Mesendoderm (in vitro differentiated cells): ENCODE data around the gene FYB2.

Source experiments
- DNase-seq: peaks from one replicate; pipeline ENCODE4 v3.0.0; 2013
- H2AK5ac ChIP-seq: 2 replicates; pipeline ENCODE4 v1.6.1; 2013; ENCODE audit warnings: low read length, inconsistent platforms
- H2BK120ac ChIP-seq: 2 replicates; pipeline ENCODE4 v1.6.1; 2013; ENCODE audit warnings: low read depth, mild to moderate bottlenecking, low read length, moderate library complexity, mixed read lengths
- H2BK15ac ChIP-seq: replicated peaks from 2 replicates; pipeline ENCODE4 v1.6.1; 2013; ENCODE audit warnings: low read depth, mild to moderate bottlenecking, moderate library complexity
- H2BK5ac ChIP-seq: 2 replicates; pipeline ENCODE4 v1.6.1; 2013; ENCODE audit warnings: low read length, inconsistent platforms
- H3K18ac ChIP-seq: 2 replicates; pipeline ENCODE4 v1.6.1; 2013; ENCODE audit warnings: mild to moderate bottlenecking, low read length, mixed read lengths
- H3K23ac ChIP-seq: one replicate; pipeline ENCODE4 v1.6.1; 2013; ENCODE audit warnings: low read length
- H3K27ac ChIP-seq: 2 replicates; pipeline ENCODE4 v1.5.1; 2013; ENCODE audit warnings: low read depth, mild to moderate bottlenecking, inconsistent platforms, low read length, moderate library complexity
- H3K27me3 ChIP-seq: 2 replicates; pipeline ENCODE4 v1.6.1; 2013; ENCODE audit warnings: low read length, control low read depth, mild to moderate bottlenecking, inconsistent platforms; ENCODE audit not compliant: insufficient read depth, poor library complexity
- H3K36me3 ChIP-seq: 2 replicates; pipeline ENCODE4 v1.6.1; 2013; ENCODE audit warnings: low read length, inconsistent platforms; ENCODE audit not compliant: control insufficient read depth, insufficient read depth
- H3K4ac ChIP-seq: one replicate; pipeline ENCODE4 v1.6.1; 2013; ENCODE audit warnings: low read depth, mild to moderate bottlenecking, low read length, moderate library complexity
- H3K4me1 ChIP-seq: 2 replicates; pipeline ENCODE4 v1.6.1; 2013; ENCODE audit warnings: low read depth, low read length, inconsistent platforms; ENCODE audit not compliant: control insufficient read depth
- H3K4me2 ChIP-seq: 2 replicates; pipeline ENCODE4 v1.6.1; 2013; ENCODE audit warnings: low read length
- H3K4me3 ChIP-seq: 2 replicates; pipeline ENCODE4 v1.5.1; 2013; ENCODE audit warnings: mild to moderate bottlenecking, low read length
- H3K56ac ChIP-seq: one replicate; pipeline ENCODE4 v1.6.1; 2013; ENCODE audit warnings: low read length
- H3K79me1 ChIP-seq: 2 replicates; pipeline ENCODE4 v1.6.1; 2013; ENCODE audit warnings: low read length, inconsistent platforms
- H3K79me2 ChIP-seq: 2 replicates; pipeline ENCODE4 v1.6.1; 2013; ENCODE audit warnings: mild to moderate bottlenecking, low read length; ENCODE audit not compliant: control insufficient read depth, insufficient read depth
- H3K9ac ChIP-seq: 2 replicates; pipeline ENCODE4 v1.6.1; 2013; ENCODE audit warnings: low read length, inconsistent platforms
- H4K5ac ChIP-seq: one replicate; pipeline ENCODE4 v1.6.1; 2013; ENCODE audit warnings: low read length
- H4K8ac ChIP-seq: one replicate; pipeline ENCODE4 v1.6.1; 2013; ENCODE audit warnings: low read depth, mild to moderate bottlenecking, control low read depth, low read length, moderate library complexity
- WGBS: extraction: QIAGEN DNeasy Blood & Tissue Kit; methylation state at CpG from one replicate; pipeline ENCODE4 v1.1.7; 2013; ENCODE audit warnings: low lambda C conversion rate, missing lambda C conversion rate; ENCODE audit not compliant: insufficient coverage; ENCODE audit errors: extremely low coverage; 5-methylcytosine and 5-hydroxymethylcytosine counted together

The FYB2 gene

DNA sequence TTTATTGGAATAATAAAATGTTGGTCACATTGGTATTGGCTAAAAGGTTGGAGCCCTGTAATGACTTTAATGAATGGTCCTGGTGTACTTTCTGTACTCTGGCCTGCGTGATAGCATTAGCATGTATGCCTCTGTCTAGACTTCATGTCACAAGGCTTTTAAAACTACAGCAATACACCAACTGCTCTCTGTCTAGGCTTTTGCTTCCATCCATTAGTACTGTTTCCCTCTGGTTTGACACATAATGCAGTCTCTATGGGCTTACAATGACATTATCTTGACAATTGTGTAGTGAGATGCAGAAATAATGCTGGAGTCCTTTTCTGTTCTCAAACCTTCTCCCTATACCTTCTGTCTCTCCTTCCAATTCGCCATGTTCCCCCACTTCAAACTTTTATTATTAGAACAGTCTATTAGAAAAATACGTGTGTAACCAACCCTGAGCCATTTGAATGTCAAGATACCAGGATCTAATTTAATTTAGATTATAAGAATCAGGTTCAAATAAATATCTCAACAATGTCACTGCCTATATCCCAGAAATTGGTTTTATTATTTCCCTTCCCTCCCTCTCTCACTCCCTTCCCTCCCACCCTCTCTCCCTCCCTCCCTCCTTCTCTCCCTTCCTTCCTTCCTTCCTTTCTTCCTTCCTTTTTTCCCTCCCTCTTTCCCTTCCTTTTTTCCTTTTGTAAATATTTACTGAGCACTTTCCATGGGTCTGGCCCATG, 44.2 kb upstream of the FYB2 start:
- H3K9ac ChIP-seq = no peak overlapping the region
- H3K56ac ChIP-seq = no peak overlapping the region
- H2BK5ac ChIP-seq = no peak overlapping the region
- H3K4me2 ChIP-seq = no peak overlapping the region
- H4K8ac ChIP-seq = no peak overlapping the region
- no peaks in the 10 kb centered on the region for H3K79me1 ChIP-seq
- H3K23ac ChIP-seq = no peak overlapping the region
- no peak overlapping the region for H3K4me3 ChIP-seq
- H2BK120ac ChIP-seq = no peak overlapping the region
- H3K27me3 ChIP-seq = no peaks in the 10 kb centered on the region
- H3K79me2 ChIP-seq = no peaks in the 10 kb centered on the region
- no peaks in the 10 kb centered on the region for H3K36me3 ChIP-seq
- no peak for DNase-seq
- no peak overlapping the region for H3K27ac ChIP-seq
- WGBS = no CpG with 5 or more reads among the region's 3 CpGs
- H4K5ac ChIP-seq = no peak overlapping the region
- H2BK15ac ChIP-seq = no peak overlapping the region
- no peak overlapping the region for H3K18ac ChIP-seq
- H2AK5ac ChIP-seq = no peak overlapping the region
- no peaks in the 10 kb centered on the region for H3K4me1 ChIP-seq
- H3K4ac ChIP-seq = no peak overlapping the region

DNA sequence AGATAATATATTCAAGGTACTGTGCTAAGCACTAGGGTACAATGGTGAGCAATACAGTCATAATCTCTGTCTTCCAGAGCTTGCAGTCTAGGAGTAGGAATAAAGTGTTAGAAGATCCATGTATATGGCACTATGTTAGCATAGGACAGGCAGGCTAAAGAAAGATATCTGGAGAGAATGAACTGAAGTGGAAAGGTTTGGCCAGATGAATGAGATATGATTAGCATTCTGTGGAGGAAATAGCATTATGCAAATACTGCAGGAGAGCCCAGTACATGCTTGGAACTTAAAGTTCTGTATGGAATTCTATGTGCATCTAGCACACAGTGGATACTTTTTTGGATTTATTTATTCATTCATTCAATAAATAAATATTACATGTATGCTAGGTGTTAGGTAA, 40.1 kb upstream of the FYB2 start:
- Histone ChIP-seq H3K79me2 (no peaks in the 10 kb centered on the region), H3K79me1 (no peaks in the 10 kb centered on the region)

DNA sequence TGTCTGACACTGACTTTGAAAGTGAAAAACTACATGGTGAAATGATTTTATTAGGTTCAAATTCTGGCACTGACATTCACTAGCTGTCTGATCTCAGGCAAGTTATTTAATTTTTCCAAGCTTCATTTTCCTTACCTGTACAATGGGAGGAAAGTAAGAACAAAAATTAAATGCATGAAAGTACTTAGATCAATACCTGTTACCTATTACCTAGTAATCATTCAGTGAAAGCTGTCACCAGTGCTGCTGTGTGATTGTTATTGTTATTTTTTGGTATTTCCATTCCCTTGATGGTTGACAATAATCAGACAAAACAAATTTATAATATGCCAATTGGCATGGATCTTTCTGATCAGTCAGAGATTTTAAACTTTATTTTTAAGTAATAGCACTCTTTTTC, 37.0 kb upstream of the FYB2 start:
- DNase-seq = no peak
- H3K4me1 ChIP-seq = no peaks in the 10 kb centered on the region
- H3K4ac ChIP-seq = no peak overlapping the region
- no peaks in the 10 kb centered on the region for H3K27me3 ChIP-seq
- no peaks in the 10 kb centered on the region for H3K36me3 ChIP-seq
- no peak overlapping the region for H2BK15ac ChIP-seq
- no peak overlapping the region for H3K27ac ChIP-seq
- no peak overlapping the region for H3K4me2 ChIP-seq
- H3K79me2 ChIP-seq = no peaks in the 10 kb centered on the region
- H2BK120ac ChIP-seq = no peak overlapping the region
- no peak overlapping the region for H2BK5ac ChIP-seq
- H3K9ac ChIP-seq = no peak overlapping the region
- H3K79me1 ChIP-seq = no peaks in the 10 kb centered on the region
- H3K23ac ChIP-seq = no peak overlapping the region
- no peak overlapping the region for H4K5ac ChIP-seq
- H4K8ac ChIP-seq = no peak overlapping the region
- H3K18ac ChIP-seq = no peak overlapping the region
- H2AK5ac ChIP-seq = no peak overlapping the region
- H3K56ac ChIP-seq = no peak overlapping the region
- no peak overlapping the region for H3K4me3 ChIP-seq

More for the DNA sequence above, 40.1 kb upstream of the FYB2 start:
- Histone ChIP-seq H4K8ac (no peak overlapping the region), H3K27ac (no peak overlapping the region), H3K4me1 (no peaks in the 10 kb centered on the region), H3K23ac (no peak overlapping the region), H3K56ac (no peak overlapping the region), H2BK15ac (no peak overlapping the region), H3K36me3 (no peaks in the 10 kb centered on the region), H4K5ac (no peak overlapping the region), H3K9ac (no peak overlapping the region), H3K4me2 (no peak overlapping the region), H3K4ac (no peak overlapping the region), H3K4me3 (no peak overlapping the region), H2AK5ac (no peak overlapping the region), H3K18ac (no peak overlapping the region), H3K27me3 (no peaks in the 10 kb centered on the region), H2BK5ac (no peak overlapping the region), H2BK120ac (no peak overlapping the region)
- no peak for DNase-seq

DNA sequence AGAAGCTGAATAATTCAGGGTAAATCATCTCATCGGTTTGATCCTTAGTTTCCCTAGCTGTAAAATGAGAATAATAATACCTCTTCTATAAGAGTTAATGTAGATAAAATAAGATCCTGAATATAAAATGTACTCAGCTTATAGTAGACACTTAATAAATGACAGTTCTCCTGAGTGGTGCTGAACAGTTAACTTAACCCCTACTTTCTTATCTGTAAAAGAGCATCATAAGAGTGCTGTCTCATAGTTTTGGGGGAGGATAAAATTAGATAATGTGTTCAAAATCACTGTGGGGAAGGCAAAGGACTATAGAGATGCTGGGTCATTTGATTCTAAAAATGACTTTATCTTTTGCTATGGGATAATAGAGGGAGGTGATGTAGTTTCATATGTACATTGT, 36.0 kb upstream of the FYB2 start:
- H3K4ac ChIP-seq = no peak overlapping the region
- no peaks in the 10 kb centered on the region for H3K79me2 ChIP-seq
- no peak overlapping the region for H3K9ac ChIP-seq
- no peak overlapping the region for H2AK5ac ChIP-seq
- no peak overlapping the region for H3K23ac ChIP-seq
- H3K27ac ChIP-seq = no peak overlapping the region
- H2BK5ac ChIP-seq = no peak overlapping the region
- no peaks in the 10 kb centered on the region for H3K4me1 ChIP-seq
- no peak overlapping the region for H4K5ac ChIP-seq
- no peaks in the 10 kb centered on the region for H3K27me3 ChIP-seq
- no peak overlapping the region for H3K4me3 ChIP-seq
- no peak for DNase-seq
- no peak overlapping the region for H3K18ac ChIP-seq
- H2BK15ac ChIP-seq = no peak overlapping the region
- no peaks in the 10 kb centered on the region for H3K36me3 ChIP-seq
- no peak overlapping the region for H3K56ac ChIP-seq
- no peak overlapping the region for H4K8ac ChIP-seq
- no peaks in the 10 kb centered on the region for H3K79me1 ChIP-seq
- H3K4me2 ChIP-seq = no peak overlapping the region
- H2BK120ac ChIP-seq = no peak overlapping the region
- no CpG with 5 or more reads among the region's 1 CpG for WGBS

DNA sequence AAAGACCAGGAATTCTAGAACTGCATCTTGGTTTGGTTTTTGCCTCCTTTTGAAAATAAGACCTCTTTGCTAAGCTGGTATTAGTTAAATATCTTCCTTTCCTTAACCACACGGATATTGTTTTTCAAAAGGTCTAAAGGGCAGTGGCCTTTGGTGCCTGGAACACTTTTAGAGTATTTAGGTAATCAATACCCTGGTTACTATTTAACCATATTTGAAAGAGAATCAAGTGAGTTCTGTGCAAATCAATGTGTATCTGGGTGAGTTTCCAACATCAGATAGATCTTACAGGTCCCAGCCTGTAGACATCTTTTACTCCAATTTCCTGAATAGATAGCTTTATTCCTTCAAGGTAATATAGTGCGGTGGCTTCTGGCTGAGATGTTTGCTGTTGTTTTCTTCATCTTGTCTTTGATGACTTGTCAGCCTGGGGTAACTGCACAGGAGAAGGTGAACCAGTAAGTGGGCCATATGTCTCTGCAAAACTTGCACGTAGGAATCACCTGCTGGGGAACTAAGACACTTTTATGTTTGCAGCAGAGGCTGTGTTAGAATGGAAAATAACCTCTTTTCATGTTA, 35.4 kb upstream of the FYB2 start, which contains the start of gene C8A:
Gene C8A (plus strand): TSS at position 277 of the 579 bp plus-strand sequence. CDS start 105 bp downstream, at position 382.
- WGBS = no CpG with 5 or more reads among the region's 3 CpGs

DNA sequence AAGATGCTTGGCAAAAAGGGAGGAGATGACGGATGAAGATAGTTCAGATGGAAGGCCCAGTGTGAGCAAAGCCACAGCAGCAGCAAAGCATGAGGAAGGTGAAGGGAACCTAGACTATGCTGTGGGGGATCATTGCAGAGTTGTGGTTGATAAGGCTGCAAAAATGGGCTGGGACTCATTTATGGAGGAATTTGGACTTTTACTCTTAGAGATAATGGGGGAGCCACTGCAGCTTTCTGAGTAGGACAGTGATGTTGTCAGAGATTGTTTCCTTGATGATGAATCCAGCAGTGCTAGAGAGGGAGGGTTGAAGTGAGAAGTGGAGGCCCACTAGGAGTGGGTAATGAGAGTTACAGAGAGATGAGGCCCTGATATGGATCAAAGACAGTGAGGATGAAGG, 33.3 kb upstream of the FYB2 start:
- Histone ChIP-seq H3K27ac (no peak overlapping the region), H2BK5ac (no peak overlapping the region), H3K4me3 (no peak overlapping the region), H3K23ac (no peak overlapping the region), H3K36me3 (no peaks in the 10 kb centered on the region), H3K27me3 (no peaks in the 10 kb centered on the region), H3K79me2 (no peaks in the 10 kb centered on the region), H3K4ac (no peak overlapping the region), H2BK120ac (no peak overlapping the region), H3K18ac (no peak overlapping the region), H3K4me1 (no peaks in the 10 kb centered on the region), H3K79me1 (no peaks in the 10 kb centered on the region), H2AK5ac (no peak overlapping the region), H3K56ac (no peak overlapping the region), H4K8ac (no peak overlapping the region), H3K9ac (no peak overlapping the region), H4K5ac (no peak overlapping the region), H2BK15ac (no peak overlapping the region), H3K4me2 (no peak overlapping the region)
- DNase-seq = no peak
- WGBS = no CpG with 5 or more reads among the region's 1 CpG

More for the DNA sequence above, 35.4 kb upstream of the FYB2 start, which contains the start of gene C8A:
- H3K4ac ChIP-seq = no peak within 1 kb of the TSS
- H2BK120ac ChIP-seq = no peak within 1 kb of the TSS
- H3K56ac ChIP-seq = no peak within 1 kb of the TSS
- H3K27me3 ChIP-seq = no peaks in the 10 kb centered on the region
- H2BK15ac ChIP-seq = no peak within 1 kb of the TSS
- H3K79me2 ChIP-seq = no peaks in the 10 kb centered on the region
- H2AK5ac ChIP-seq = no peak within 1 kb of the TSS
- DNase-seq = no peak
- no peaks in the 10 kb centered on the region for H3K4me1 ChIP-seq
- H4K8ac ChIP-seq = no peak within 1 kb of the TSS
- H2BK5ac ChIP-seq = no peak within 1 kb of the TSS
- no peaks in the 10 kb centered on the region for H3K36me3 ChIP-seq
- no peak within 1 kb of the TSS for H3K4me3 ChIP-seq
- H3K23ac ChIP-seq = no peak within 1 kb of the TSS
- H3K9ac ChIP-seq = no peak within 1 kb of the TSS
- H3K79me1 ChIP-seq = no peaks in the 10 kb centered on the region
- no peak within 1 kb of the TSS for H3K18ac ChIP-seq
- no peak within 1 kb of the TSS for H3K27ac ChIP-seq
- H4K5ac ChIP-seq = no peak within 1 kb of the TSS
- no peak within 1 kb of the TSS for H3K4me2 ChIP-seq
